ENCODE results near the gene IKZF1.

The IKZF1 gene

DNA sequence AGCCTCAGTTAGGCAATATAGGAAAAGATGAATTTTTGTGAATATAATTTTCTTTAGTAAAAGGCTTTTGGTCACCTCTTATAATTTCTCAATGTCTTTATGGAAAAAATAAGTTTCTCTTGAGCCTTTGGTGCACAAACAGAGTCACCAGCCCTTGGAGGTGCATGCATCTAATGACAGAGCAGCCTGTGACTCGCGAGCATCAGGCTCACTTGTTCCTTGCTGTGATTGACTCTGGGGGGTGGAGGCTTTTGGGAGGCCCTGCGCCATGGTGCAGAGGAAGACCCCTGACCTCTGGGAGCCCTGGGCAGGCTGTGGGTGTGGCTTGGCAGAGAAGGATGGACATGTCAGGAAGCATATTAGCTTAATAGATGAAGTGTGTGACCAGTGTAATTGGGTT is 85.4 kb downstream of the IKZF1 start:
- no peaks in the 10 kb centered on the region for H3K9me3 ChIP-seq (replicated peaks; ENCODE audit: insufficient read depth, low read length)
- no peaks in the 10 kb centered on the region for H3F3A ChIP-seq (ENCODE audit: insufficient read depth, low read length)
- H3K4me2 ChIP-seq (ENCODE audit: low read depth, low read length): no peak overlapping the region
- no peak overlapping the region for H3K4me3 ChIP-seq (ENCODE audit: low read length)
- TF ChIP-seq, protein P1, sequence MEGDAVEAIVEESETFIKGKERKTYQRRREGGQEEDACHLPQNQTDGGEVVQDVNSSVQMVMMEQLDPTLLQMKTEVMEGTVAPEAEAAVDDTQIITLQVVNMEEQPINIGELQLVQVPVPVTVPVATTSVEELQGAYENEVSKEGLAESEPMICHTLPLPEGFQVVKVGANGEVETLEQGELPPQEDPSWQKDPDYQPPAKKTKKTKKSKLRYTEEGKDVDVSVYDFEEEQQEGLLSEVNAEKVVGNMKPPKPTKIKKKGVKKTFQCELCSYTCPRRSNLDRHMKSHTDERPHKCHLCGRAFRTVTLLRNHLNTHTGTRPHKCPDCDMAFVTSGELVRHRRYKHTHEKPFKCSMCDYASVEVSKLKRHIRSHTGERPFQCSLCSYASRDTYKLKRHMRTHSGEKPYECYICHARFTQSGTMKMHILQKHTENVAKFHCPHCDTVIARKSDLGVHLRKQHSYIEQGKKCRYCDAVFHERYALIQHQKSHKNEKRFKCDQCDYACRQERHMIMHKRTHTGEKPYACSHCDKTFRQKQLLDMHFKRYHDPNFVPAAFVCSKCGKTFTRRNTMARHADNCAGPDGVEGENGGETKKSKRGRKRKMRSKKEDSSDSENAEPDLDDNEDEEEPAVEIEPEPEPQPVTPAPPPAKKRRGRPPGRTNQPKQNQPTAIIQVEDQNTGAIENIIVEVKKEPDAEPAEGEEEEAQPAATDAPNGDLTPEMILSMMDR (IDR thresholded peaks at IDR 0.05; ENCODE audit: low read length): no peak
- TF ChIP-seq EZH2phosphoT487 (IDR thresholded peaks at IDR 0.05; ENCODE audit: low read length): no peak
- no peak for TF ChIP-seq EZH2 (optimal IDR thresholded peaks at IDR 0.05; ENCODE audit: low read depth, low read length)
- H4K20me1 ChIP-seq (ENCODE audit: insufficient read depth, low read length): no peaks in the 10 kb centered on the region
- H3K27me3 ChIP-seq (replicated peaks; ENCODE audit: insufficient read depth, low read length): no peaks in the 10 kb centered on the region
- DNase-seq: no peak
- 0 out of 2 replicates have a peak, but pooled peaks cover 5% of the 10 kb centered on the region for H3K36me3 ChIP-seq (replicated peaks; ENCODE audit: insufficient read depth, low read length)
- H3K4me1 ChIP-seq (ENCODE audit: low read length): peaks cover 14% of the 10 kb centered on the region; the same call in 1 of the 2 replicates
- no peak overlapping the region for H2AFZ ChIP-seq (ENCODE audit: low read length)
- no peak overlapping the region for H3K27ac ChIP-seq (ENCODE audit: low read length)
- H3K79me2 ChIP-seq (ENCODE audit: low read length): peaks cover 53% of the 10 kb centered on the region
- H3K9ac ChIP-seq (ENCODE audit: low read length): no peak overlapping the region
- H3K9me2 ChIP-seq (replicated peaks; ENCODE audit: insufficient read depth, low read length): no peaks in the 10 kb centered on the region

DNA sequence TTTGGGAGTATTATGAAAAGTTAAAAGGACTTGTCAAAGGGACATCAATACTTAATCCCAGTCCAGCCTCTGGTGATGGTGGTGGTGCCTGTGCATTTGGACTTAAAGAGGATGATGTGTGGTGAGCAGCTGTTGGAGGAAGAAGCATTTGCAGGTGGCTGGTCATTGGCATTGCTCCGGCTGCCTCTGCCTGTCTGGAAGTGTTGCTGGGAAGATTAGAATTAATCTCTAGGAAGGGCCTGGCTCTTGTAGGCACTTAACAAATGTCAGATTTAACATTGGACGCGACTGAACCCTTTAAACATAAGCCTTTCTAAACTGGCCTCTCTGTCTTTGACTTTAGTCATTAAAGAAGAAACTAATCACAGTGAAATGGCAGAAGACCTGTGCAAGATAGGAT is 86.9 kb downstream of the IKZF1 start:
- Histone ChIP-seq H3K27me3 (replicated peaks; ENCODE audit: insufficient read depth, low read length) (no peaks in the 10 kb centered on the region), H3K27ac (ENCODE audit: low read length) (no peak overlapping the region), H3K79me2 (ENCODE audit: low read length) (peaks cover 59% of the 10 kb centered on the region), H2AFZ (ENCODE audit: low read length) (no peak overlapping the region), H3K4me2 (ENCODE audit: low read depth, low read length) (no peak overlapping the region), H3K4me1 (ENCODE audit: low read length) (peaks cover 25% of the 10 kb centered on the region), H3K9me3 (replicated peaks; ENCODE audit: insufficient read depth, low read length) (no peaks in the 10 kb centered on the region), H3K9ac (ENCODE audit: low read length) (no peak overlapping the region), H4K20me1 (ENCODE audit: insufficient read depth, low read length) (no peaks in the 10 kb centered on the region), H3F3A (ENCODE audit: insufficient read depth, low read length) (0 out of 2 replicates have a peak, but pooled peaks cover 8% of the 10 kb centered on the region), H3K36me3 (replicated peaks; ENCODE audit: insufficient read depth, low read length) (0 out of 2 replicates have a peak, but pooled peaks cover 5% of the 10 kb centered on the region), H3K4me3 (ENCODE audit: low read length) (no peak overlapping the region), H3K9me2 (replicated peaks; ENCODE audit: insufficient read depth, low read length) (no peaks in the 10 kb centered on the region)
- no peak for DNase-seq
- TF ChIP-seq EZH2phosphoT487 (IDR thresholded peaks at IDR 0.05; ENCODE audit: low read length): no peak
- TF ChIP-seq, protein P1 (IDR thresholded peaks at IDR 0.05; ENCODE audit: low read length): no peak
- no peak for TF ChIP-seq EZH2 (optimal IDR thresholded peaks at IDR 0.05; ENCODE audit: low read depth, low read length)

DNA sequence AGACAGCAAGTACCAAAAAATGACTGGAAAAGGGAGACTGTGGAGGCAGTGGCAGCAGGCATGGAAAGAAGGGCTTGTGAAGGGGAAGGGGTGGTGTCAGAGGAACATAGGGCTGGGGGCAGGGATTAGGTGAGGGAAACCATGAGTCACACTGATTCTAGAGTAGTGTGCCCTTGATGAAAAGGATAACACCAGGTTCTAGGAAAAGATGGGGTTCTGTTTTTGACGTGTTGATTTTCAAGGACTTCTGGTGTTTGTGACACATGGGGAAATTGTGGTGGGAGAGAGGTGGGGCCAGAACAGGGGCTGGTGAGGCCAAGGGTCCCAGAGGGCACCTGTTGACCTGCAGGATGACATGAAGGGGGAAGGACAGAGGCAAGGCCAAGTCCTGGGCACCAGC is 88.6 kb downstream of the IKZF1 start:
- no peak overlapping the region for H3K9ac ChIP-seq (ENCODE audit: low read length)
- H3K9me3 ChIP-seq (replicated peaks; ENCODE audit: insufficient read depth, low read length): no peaks in the 10 kb centered on the region
- peaks cover 12% of the 10 kb centered on the region; the same call in 1 of the 2 replicates for H3F3A ChIP-seq (ENCODE audit: insufficient read depth, low read length)
- peaks cover 40% of the 10 kb centered on the region for H3K4me1 ChIP-seq (ENCODE audit: low read length)
- H3K36me3 ChIP-seq (replicated peaks; ENCODE audit: insufficient read depth, low read length): 0 out of 2 replicates have a peak, but pooled peaks cover 5% of the 10 kb centered on the region
- H4K20me1 ChIP-seq (ENCODE audit: insufficient read depth, low read length): no peaks in the 10 kb centered on the region
- no peak overlapping the region for H2AFZ ChIP-seq (ENCODE audit: low read length)
- H3K79me2 ChIP-seq (ENCODE audit: low read length): peaks cover 65% of the 10 kb centered on the region
- no peak overlapping the region for H3K4me3 ChIP-seq (ENCODE audit: low read length)
- no peak for DNase-seq
- H3K9me2 ChIP-seq (replicated peaks; ENCODE audit: insufficient read depth, low read length): no peaks in the 10 kb centered on the region
- H3K4me2 ChIP-seq (ENCODE audit: low read depth, low read length): no peak overlapping the region
- H3K27me3 ChIP-seq (replicated peaks; ENCODE audit: insufficient read depth, low read length): no peaks in the 10 kb centered on the region
- TF ChIP-seq, protein P1 (IDR thresholded peaks at IDR 0.05; ENCODE audit: low read length): no peak
- TF ChIP-seq EZH2 (optimal IDR thresholded peaks at IDR 0.05; ENCODE audit: low read depth, low read length) (no peak), EZH2phosphoT487 (IDR thresholded peaks at IDR 0.05; ENCODE audit: low read length) (no peak)
- no peak overlapping the region for H3K27ac ChIP-seq (ENCODE audit: low read length)

Data from MM.1S (cell line).